H1 (cell line): ENCODE data around the gene GAPDHS. TPM values are rescaled to one million over a fixed set of nuclear protein-coding genes. Genes with fewer than 3 reads are reported as not detected.

Experiments used
- CTCF ChIA-PET: fragments of 300-600 bp; sonication (Branson Sonifier 250); formaldehyde crosslinking; loops from one replicate; lab custom pipeline; 2021; ENCODE audit not compliant: partially characterized antibody; lab: Charles Lee
- POLR2A ChIA-PET: fragments of 300-600 bp; sonication (Branson Sonifier 250); formaldehyde crosslinking; loops from one replicate; lab custom pipeline; 2021; ENCODE audit warnings: inconsistent platforms; ENCODE audit not compliant: partially characterized antibody; lab: Charles Lee
- DNase-seq, 2 experiments: peaks; one replicate each; pipeline versions ENCODE4 v3.0.0 to v3.0.0-alpha.2; 2010 to 2022; ENCODE audit warnings: low spot score in 2 of 2, low read depth in 1 of 2, mixed read lengths in 1 of 2
- FAIRE-seq: peaks from 2 replicates; lab custom pipeline; 2011; peaks lifted over from hg19 to GRCh38; lab: Jason Lieb, UNC
- H2AFZ ChIP-seq: 2 replicates; pipeline ENCODE4 v1.8.1; 2012; ENCODE audit warnings: low read length, inconsistent platforms
- H2AK5ac ChIP-seq: 2 replicates; pipeline ENCODE4 v1.6.1; 2013; ENCODE audit warnings: low read depth, low read length
- H2BK120ac ChIP-seq: replicated peaks from 2 replicates; pipeline ENCODE3; 2013; ENCODE audit warnings: low read depth, low read length, inconsistent platforms
- H2BK12ac ChIP-seq: 2 replicates; pipeline ENCODE4 v1.6.1; 2013; ENCODE audit warnings: low read depth, low read length
- H2BK15ac ChIP-seq: 2 replicates; pipeline ENCODE4 v1.6.1; 2013; ENCODE audit warnings: low read length
- H2BK20ac ChIP-seq: 2 replicates; pipeline ENCODE4 v1.6.1; 2013; ENCODE audit warnings: low read length
- H2BK5ac ChIP-seq: 2 replicates; pipeline ENCODE4 v1.6.1; 2013; ENCODE audit warnings: low read depth, low read length
- H3K14ac ChIP-seq: 2 replicates; pipeline ENCODE4 v1.6.1; 2013; ENCODE audit warnings: inconsistent platforms; ENCODE audit not compliant: insufficient read length
- H3K18ac ChIP-seq: 2 replicates; pipeline ENCODE4 v1.6.1; 2013; ENCODE audit warnings: low read length; ENCODE audit errors: extremely low read depth
- H3K23ac ChIP-seq: 2 replicates; pipeline ENCODE4 v1.6.1; 2013; ENCODE audit warnings: inconsistent platforms; ENCODE audit not compliant: insufficient read length
- H3K23me2 ChIP-seq: 2 replicates; pipeline ENCODE4 v1.6.1; 2013; ENCODE audit warnings: low read depth, low read length
- H3K27ac ChIP-seq: 2 replicates; pipeline ENCODE4 v1.6.1; 2011; ENCODE audit warnings: low read depth, low read length, inconsistent platforms
- H3K27me3 ChIP-seq, 4 experiments: replicated peaks in 1 of 4; 1 replicate in 1 of 4; 2 replicates in 3 of 4; pipeline versions ENCODE4 v1.6.1 to v1.8.1; 2011 to 2013; ENCODE audit warnings: low read length in 3 of 4, mild to moderate bottlenecking in 3 of 4, inconsistent platforms in 2 of 4, mixed read lengths in 2 of 4, moderate library complexity in 1 of 4; ENCODE audit not compliant: control insufficient read depth in 3 of 4, insufficient read depth in 3 of 4; ENCODE audit errors: extremely low read depth in 1 of 4
- H3K36me3 ChIP-seq, 4 experiments: 2 replicates each; pipeline versions ENCODE4 v1.6.1 to v1.8.1; 2011 to 2013; ENCODE audit warnings: mild to moderate bottlenecking in 4 of 4, low read length in 3 of 4, moderate library complexity in 2 of 4, control low read depth in 1 of 4, inconsistent platforms in 1 of 4; ENCODE audit not compliant: insufficient read depth in 4 of 4, control insufficient read depth in 2 of 4
- H3K4ac ChIP-seq: replicated peaks from 2 replicates; pipeline ENCODE3; 2013; ENCODE audit warnings: low read length, low read depth, mixed read lengths, inconsistent platforms; ENCODE audit not compliant: insufficient read length
- H3K4me1 ChIP-seq, 4 experiments: replicated peaks in 1 of 4; 1 replicate in 1 of 4; 2 replicates in 3 of 4; pipeline versions ENCODE4 v1.6.1 to v1.8.1; 2011 to 2013; ENCODE audit warnings: low read length in 3 of 4, inconsistent platforms in 2 of 4, mixed read lengths in 1 of 4; ENCODE audit not compliant: insufficient read depth in 4 of 4, control insufficient read depth in 3 of 4
- H3K4me2 ChIP-seq, 2 experiments: 2 replicates each; pipeline versions ENCODE4 v1.6.1 to v1.8.1; 2011 to 2013; ENCODE audit warnings: low read depth in 2 of 2, low read length in 2 of 2, control low read depth in 1 of 2, inconsistent platforms in 1 of 2, mild to moderate bottlenecking in 1 of 2; ENCODE audit not compliant: insufficient read depth in 1 of 2
- H3K4me3 ChIP-seq, 4 experiments: fragments of 200-600, 300-600 bp in 1 of 4; sonication (generic), shearing (Covaris generic), sonication (Bioruptor Twin) in 1 of 4; 2 replicates each; pipeline versions ENCODE4 v1.5.1 to v1.8.1; 2011 to 2016; ENCODE audit warnings: low read length in 4 of 4, low read depth in 3 of 4, control low read depth in 2 of 4, inconsistent platforms in 2 of 4, mild to moderate bottlenecking in 2 of 4, mixed read lengths in 1 of 4, moderate library complexity in 1 of 4; ENCODE audit not compliant: insufficient read depth in 2 of 4; ENCODE audit errors: extremely low read depth in 1 of 4
- H3K56ac ChIP-seq: replicated peaks from 2 replicates; pipeline ENCODE3; 2013; ENCODE audit warnings: low read depth, mild to moderate bottlenecking, mixed read lengths, low read length, inconsistent platforms; ENCODE audit not compliant: insufficient read length
- H3K79me1 ChIP-seq: 2 replicates; pipeline ENCODE4 v1.6.1; 2013; ENCODE audit warnings: low read depth, low read length, control low read depth
- H3K79me2 ChIP-seq, 2 experiments: 2 replicates each; pipeline versions ENCODE4 v1.6.1 to v1.8.1; 2012 to 2013; ENCODE audit warnings: low read length in 2 of 2, mild to moderate bottlenecking in 2 of 2, inconsistent platforms in 1 of 2; ENCODE audit not compliant: insufficient read depth in 2 of 2, control insufficient read depth in 1 of 2
- H3K9ac ChIP-seq, 4 experiments: replicated peaks in 1 of 4; 1 replicate in 1 of 4; 2 replicates in 3 of 4; pipeline versions ENCODE4 v1.6.1 to v1.8.1; 2011 to 2013; ENCODE audit warnings: low read depth in 3 of 4, low read length in 3 of 4, control low read depth in 2 of 4, mild to moderate bottlenecking in 2 of 4, moderate library complexity in 2 of 4, inconsistent platforms in 1 of 4; ENCODE audit errors: extremely low read depth in 1 of 4
- H3K9me3 ChIP-seq, 2 experiments: 2 replicates each; pipeline versions ENCODE4 v1.6.1 to v1.8.1; 2012 to 2013; ENCODE audit warnings: mild to moderate bottlenecking in 2 of 2, moderate library complexity in 2 of 2, control low read depth in 1 of 2, inconsistent platforms in 1 of 2, low read depth in 1 of 2, low read length in 1 of 2, mixed read lengths in 1 of 2; ENCODE audit not compliant: insufficient read depth in 2 of 2
- H4K20me1 ChIP-seq, 2 experiments: replicated peaks in 1 of 2; 2 replicates each; pipeline versions ENCODE3 to v1.8.1; 2011 to 2013; ENCODE audit warnings: inconsistent platforms in 2 of 2, low read length in 2 of 2, mild to moderate bottlenecking in 1 of 2; ENCODE audit not compliant: insufficient read depth in 2 of 2, control insufficient read depth in 1 of 2
- H4K5ac ChIP-seq: 2 replicates; pipeline ENCODE4 v1.6.1; 2013; ENCODE audit warnings: low read length, low read depth, mixed read lengths, inconsistent platforms; ENCODE audit not compliant: insufficient read length
- H4K8ac ChIP-seq: 2 replicates; pipeline ENCODE4 v1.8.0; 2013; ENCODE audit warnings: mild to moderate bottlenecking, moderate library complexity, low read length, inconsistent platforms; ENCODE audit not compliant: insufficient read depth; ENCODE audit errors: extremely low read depth
- H4K91ac ChIP-seq: replicated peaks from 2 replicates; pipeline ENCODE3; 2013; ENCODE audit warnings: low read length, mixed read lengths, inconsistent platforms; ENCODE audit not compliant: insufficient read length
- ASH2L ChIP-seq: fragments of 200-600, 300-600 bp; sonication (generic); IDR thresholded peaks from one replicate; pipeline ENCODE4 v1.7.1; 2017; ENCODE audit warnings: low read length
- EGR1 ChIP-seq: IDR thresholded peaks from 2 replicates; pipeline ENCODE4 v1.6.1; 2011; ENCODE audit warnings: low read depth, low read length, borderline replicate concordance
- HDAC6 ChIP-seq: IDR thresholded peaks from one replicate; pipeline ENCODE4 v1.7.1; 2012; ENCODE audit warnings: low read depth, mild to moderate bottlenecking, inconsistent platforms, low read length, moderate library complexity
- KDM4A ChIP-seq: IDR thresholded peaks from one replicate; pipeline ENCODE4 v1.7.1; 2012; ENCODE audit warnings: low read depth, mild to moderate bottlenecking, moderate library complexity, low read length, inconsistent platforms; ENCODE audit not compliant: severe bottlenecking
- MAFK ChIP-seq: IDR thresholded peaks from 2 replicates; pipeline ENCODE4 v1.6.1; 2012; ENCODE audit warnings: low read depth, mild to moderate bottlenecking, improper control_type of control experiment, low read length
- POLR2A ChIP-seq, 2 experiments: IDR thresholded peaks; 1 replicate in 1 of 2; 2 replicates in 1 of 2; pipeline ENCODE4 v1.6.1; 2011; ENCODE audit warnings: low read depth in 2 of 2, low read length in 2 of 2, mild to moderate bottlenecking in 2 of 2; ENCODE audit errors: control extremely low read depth in 1 of 2
- POLR2AphosphoS5 ChIP-seq: IDR thresholded peaks from 2 replicates; pipeline ENCODE4 v1.6.1; 2011; ENCODE audit warnings: low read depth, low read length
- TAF1 ChIP-seq: IDR thresholded peaks from 2 replicates; pipeline ENCODE4 v1.6.1; 2011; ENCODE audit warnings: mild to moderate bottlenecking, low read depth, low read length
- YY1 ChIP-seq: IDR thresholded peaks from 2 replicates; pipeline ENCODE4 v1.6.1; 2011; ENCODE audit warnings: low read depth, mild to moderate bottlenecking, low read length
- WGBS, 2 experiments: shearing (Covaris generic) in 1 of 2; methylation state at CpG; one replicate each; pipeline versions ENCODE4 v1.1.6 to v1.1.7; 2013 to 2015; ENCODE audit warnings: low lambda C conversion rate in 2 of 2, mixed read lengths in 2 of 2, inconsistent platforms in 1 of 2, low coverage in 1 of 2, missing lambda C conversion rate in 1 of 2; ENCODE audit not compliant: insufficient replicate concordance in 2 of 2, insufficient coverage in 1 of 2, insufficient read length in 1 of 2; ENCODE audit errors: extremely low coverage in 1 of 2, missing lambda C conversion rate in 1 of 2; 5-methylcytosine and 5-hydroxymethylcytosine counted together
- polyA plus RNA-seq, 7 experiments: library from polyadenylated mRNA; depleted of rRNA in 3 of 7; stranded (reverse) in 5 of 7; unstranded in 2 of 7; fragments of >200 nt in 5 of 7; fragments of 200-250 nt in 2 of 7; gene quantifications; 1 replicate in 5 of 7; 2 replicates in 1 of 7; 4 replicates in 1 of 7; pipeline versions ENCODE4 v1.2.1 to v1.2.3, GENCODE V29; 2011 to 2013; ENCODE audit warnings: missing spikeins in 2 of 7, mixed read lengths in 2 of 7
- total RNA-seq: library from RNA; stranded (reverse); fragmentation: NEBNext Ultra II Directional; extraction: Animal tissue kit (Norgen Biotek cat#: 25700); gene quantifications from 2 replicates; pipeline ENCODE4 v1.2.1, GENCODE V29; 2021

The GAPDHS gene
- total and polyA plus RNA-seq, 2 of the 8 experiments (the other 6 are each of a cell fraction or from before 2014, with no cell fraction given), result 0.26 TPM; not detected in 1

- Histone ChIP-seq H2AFZ (no peak overlapping the region), H3K23ac (no peak overlapping the region), H3K79me1 (peaks cover 2% of the 10 kb centered on the region; the same call in 1 of the 2 replicates), H2BK12ac (no peak overlapping the region), H4K20me1 (peaks cover 0 to 5% of the 10 kb centered on the region in 2 experiments), H3K4me1 (peaks cover 0 to 7% (median 7%) of the 10 kb centered on the region in 4 experiments; a peak in 6 of 7 replicates), H3K18ac (no peak overlapping the region), H3K79me2 (peaks cover 0 to 34% of the 10 kb centered on the region in 2 experiments; a peak in 2 of 4 replicates), H2BK15ac (no peak overlapping the region), H4K91ac (no peak overlapping the region), H3K4ac (no peak overlapping the region), H3K4me2 (peak overlapping the region in 1 of 2 experiments; percentile 86; a peak in 1 of 4 replicates), H2BK5ac (no peak overlapping the region), H2BK20ac (no peak overlapping the region), H3K9me3 (no peaks in the 10 kb centered on the region), H3K27me3 (peaks cover 0 to 5% (median 2%) of the 10 kb centered on the region in 4 experiments; a peak in 2 of 7 replicates), H3K23me2 (peaks cover 9% of the 10 kb centered on the region), H3K14ac (no peak overlapping the region), H3K36me3 (peaks cover 14 to 43% (median 29%) of the 10 kb centered on the region in 4 experiments), H3K56ac (no peak overlapping the region), H3K9ac (no peak overlapping the region), H2AK5ac (no peak overlapping the region), H4K8ac (no peak overlapping the region), H2BK120ac (no peak overlapping the region), H3K4me3 (peak overlapping the region in 1 of 4 experiments; percentile 89; a peak in 1 of 8 replicates), H4K5ac (no peak overlapping the region), H3K27ac (no peak overlapping the region)
- POLR2A ChIA-PET, result interaction anchor here (1.0 to 7.4 kb wide), 8 partner anchors 11 to 131 kb away, joined by 3 to 110 read pairs (median 22); partner anchors contain the start of genes KRTDAP and TMEM147
- FAIRE-seq (no peak), DNase-seq (no peak)
- TF ChIP-seq YY1 (no peak), TAF1 (no peak), EGR1 (no peak), POLR2A (IDR thresholded peaks at IDR 0.05; ENCODE audit: control extremely low read depth in 1 of 2, low read depth in 2 of 2, low read length in 2 of 2) (peak in 1 of 2 experiments; percentile 34; a peak in 1 of 3 replicates), MAFK (no peak), POLR2AphosphoS5 (peak; percentile 43; the same call in 1 of the 2 replicates), HDAC6 (no peak), KDM4A (no peak), ASH2L (no peak)
- WGBS, 2 experiments, result 91% methylated on average over 11 of the region's 11 CpGs; no CpG with 5 or more reads in 1 of the 2 experiments
- CTCF ChIA-PET, result interaction anchor here (0.9 to 2.3 kb wide), 8 partner anchors 10 to 201 kb away, joined by 3 to 10 read pairs (median 4); no protein-coding TSS in a partner anchor
Observed at GRCh38 chr19:35507561-35507960, 25.7 kb upstream of the GAPDHS start.
